Pons (tissue), 1 donor: ENCODE results near the gene ITPRIP.

ENCODE experiments used
- DNase-seq: peaks from one replicate; pipeline ENCODE4 v3.0.0-alpha.2; 2016; ENCODE audit warnings: low spot score

ITPRIP gene, protein sequence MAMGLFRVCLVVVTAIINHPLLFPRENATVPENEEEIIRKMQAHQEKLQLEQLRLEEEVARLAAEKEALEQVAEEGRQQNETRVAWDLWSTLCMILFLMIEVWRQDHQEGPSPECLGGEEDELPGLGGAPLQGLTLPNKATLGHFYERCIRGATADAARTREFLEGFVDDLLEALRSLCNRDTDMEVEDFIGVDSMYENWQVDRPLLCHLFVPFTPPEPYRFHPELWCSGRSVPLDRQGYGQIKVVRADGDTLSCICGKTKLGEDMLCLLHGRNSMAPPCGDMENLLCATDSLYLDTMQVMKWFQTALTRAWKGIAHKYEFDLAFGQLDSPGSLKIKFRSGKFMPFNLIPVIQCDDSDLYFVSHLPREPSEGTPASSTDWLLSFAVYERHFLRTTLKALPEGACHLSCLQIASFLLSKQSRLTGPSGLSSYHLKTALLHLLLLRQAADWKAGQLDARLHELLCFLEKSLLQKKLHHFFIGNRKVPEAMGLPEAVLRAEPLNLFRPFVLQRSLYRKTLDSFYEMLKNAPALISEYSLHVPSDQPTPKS

DNA sequence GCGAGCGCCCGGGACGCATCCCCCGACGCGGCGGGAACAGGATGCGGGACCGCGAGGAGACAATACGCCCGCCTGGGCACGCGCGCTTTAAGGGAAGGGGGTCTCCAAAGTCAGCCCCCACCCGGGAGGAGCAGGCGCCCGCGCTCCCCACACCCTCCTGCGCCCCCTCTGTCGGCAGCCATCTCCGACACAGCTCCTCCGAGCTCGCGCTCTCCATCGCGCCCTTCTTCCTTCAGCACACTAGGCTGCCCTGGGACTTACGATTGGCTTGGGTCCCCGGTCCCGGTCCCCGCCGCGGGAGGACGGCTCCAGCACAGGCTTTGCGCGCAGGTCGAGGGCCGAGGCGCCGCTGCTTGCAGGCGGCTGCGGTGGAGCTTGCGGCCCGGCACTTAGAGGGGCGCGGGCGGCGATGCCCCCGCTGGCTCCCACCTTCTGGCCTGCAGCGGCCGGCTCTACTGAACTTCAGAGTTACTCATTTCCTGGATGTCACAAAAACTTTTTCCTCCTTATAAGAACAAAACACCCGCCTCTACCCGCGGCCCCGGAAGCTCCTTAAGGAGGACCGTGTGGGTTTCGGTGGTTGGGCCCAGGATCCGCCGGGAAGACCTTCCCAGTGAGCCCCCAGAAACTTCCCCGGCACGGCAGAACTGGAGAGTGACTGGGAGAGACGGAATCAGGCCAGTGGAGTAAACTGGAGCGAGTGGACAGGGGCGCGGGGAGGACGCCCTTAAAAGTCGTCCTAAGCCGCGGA is at the start of gene ITPRIP:
TSS of gene ITPRIP (minus strand) at position 481 of the 751 bp plus-strand sequence. CDS start 22,414 bp downstream, outside the sequence.
- DNase-seq = peak; percentile 63

DNA sequence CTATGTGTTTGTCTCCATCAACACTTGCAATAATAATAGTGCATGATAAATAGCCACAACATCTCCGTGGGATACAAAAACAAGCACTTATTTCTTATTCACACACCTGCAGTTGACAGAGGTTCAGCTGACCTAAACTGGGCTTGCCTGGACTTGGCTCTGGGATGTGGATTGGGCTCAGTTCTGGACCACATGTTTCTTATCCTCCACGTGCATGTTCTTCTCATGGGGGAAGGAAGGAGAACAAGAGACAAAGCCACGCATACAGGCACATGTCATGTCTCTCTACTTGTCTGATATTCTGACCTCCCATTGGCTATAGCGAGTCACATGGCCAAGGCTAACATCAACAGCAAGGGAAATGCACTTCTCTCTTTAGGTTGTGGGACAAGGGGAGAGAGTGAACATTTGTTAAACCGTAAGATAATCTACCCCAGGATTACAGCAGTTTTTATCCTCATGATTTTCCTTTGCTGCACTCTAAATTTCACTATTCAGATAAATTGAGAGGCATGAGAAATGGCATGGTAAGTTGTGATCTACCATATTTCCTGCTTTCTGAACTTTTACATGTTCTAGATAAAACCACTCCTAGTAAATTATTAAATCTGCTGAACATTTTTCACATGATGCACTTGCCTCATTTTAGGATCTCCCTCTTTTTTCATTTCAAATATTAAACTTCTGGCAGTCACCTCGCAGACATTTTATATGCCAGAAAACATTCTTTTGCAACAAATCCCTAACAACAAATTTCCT is 49.0 kb upstream of the ITPRIP start:
- peak; percentile 1 for DNase-seq

DNA sequence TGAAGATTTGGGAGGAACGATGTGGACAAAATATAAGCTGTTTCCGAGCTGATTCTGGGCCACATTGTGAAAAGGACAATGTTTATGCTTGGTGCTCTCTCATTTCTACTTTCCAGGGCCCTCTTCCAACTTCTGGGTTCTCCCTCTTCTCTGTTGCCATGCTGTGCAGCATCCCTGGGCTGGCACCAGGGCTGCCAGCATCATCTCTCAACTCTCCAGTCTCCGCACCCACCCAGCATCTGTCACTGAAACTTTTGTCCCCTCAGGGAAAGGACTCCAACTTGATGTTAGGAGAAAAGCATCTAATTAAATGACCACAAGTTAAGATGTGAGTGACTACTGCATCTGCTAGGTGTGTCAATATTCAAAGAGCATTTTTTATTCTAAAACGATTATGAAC is 42.1 kb upstream of the ITPRIP start:
- no peak for DNase-seq

DNA sequence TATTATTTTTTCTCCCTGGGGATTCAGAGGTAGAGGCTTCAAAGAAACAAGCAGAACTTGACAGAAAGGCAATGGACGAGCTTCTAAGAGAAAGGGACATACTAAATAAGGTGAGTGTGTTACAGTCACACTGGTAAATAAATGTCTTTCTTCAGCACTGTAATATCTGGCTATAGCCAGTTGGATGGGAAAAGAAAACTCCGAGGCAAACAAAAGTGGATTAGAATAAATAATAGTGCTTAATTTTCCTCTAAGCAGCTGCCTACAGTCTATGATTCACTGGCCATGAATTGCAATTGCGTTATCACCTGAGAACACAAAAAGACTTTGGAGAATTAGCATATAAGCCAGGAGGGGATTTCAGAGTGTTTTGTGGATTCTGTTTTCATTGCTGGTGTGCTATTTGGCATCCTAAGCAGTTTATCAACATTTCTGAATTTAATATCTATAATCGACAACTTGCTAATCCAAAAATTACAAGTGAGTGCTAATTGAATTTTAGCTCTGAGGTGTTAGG is 38.6 kb upstream of the ITPRIP start:
- DNase-seq = no peak

DNA sequence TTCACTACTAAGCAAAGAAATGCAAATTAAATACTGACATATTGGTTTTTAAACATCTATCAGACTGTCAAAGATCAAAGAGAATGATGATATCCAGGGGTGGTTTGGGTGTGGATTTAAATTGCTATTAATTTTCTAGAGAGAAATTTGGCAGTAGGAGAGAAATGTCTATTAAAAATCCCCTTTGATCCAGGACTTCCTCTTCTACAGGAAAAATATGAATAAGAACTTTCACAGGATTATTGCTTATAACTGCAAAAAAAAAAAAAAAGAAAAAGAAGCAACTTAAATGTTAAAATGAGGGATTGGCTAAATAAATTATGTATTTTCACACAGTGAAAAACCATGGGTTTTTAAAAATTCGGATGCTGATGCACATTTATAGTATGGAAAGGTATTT is 36.3 kb upstream of the ITPRIP start:
- DNase-seq = no peak

DNA sequence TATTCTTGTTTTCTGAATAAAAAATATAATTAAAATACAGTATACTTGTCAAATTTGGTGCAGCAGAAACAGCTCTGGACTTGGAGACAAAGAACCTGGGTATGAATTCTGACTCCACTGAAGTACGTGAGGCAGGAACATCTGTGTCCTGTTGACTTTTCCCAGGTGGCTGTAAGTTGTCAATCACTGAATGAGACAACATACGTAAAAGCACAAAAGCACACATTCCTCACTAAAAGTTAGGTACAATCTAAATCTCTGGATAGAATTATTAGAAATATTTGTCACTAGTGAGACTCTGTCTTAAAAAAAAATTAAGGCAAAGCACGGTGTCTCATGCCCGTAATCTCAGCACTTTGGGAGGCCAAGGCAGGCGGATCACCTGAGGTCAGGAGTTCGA is 33.5 kb upstream of the ITPRIP start:
- no peak for DNase-seq

DNA sequence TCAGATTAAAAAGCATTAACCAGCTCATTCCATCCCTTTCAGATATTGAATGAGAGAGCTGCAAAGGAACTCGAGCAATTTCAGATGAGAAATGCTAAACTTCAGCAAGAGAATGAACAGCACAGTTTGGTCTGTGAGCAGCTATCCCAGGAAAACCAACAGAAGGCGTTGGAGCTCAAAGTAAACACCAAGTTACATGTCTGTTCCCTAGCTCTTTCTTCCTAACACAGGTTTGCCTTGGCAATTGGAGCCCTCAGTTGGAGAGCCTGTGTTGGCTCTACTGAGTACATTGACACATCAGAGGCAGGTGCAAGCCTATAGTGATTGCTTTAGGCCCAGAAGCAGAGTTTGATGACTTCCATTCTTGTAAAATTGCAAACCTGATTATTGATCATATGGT is 30.1 kb upstream of the ITPRIP start:
- DNase-seq = no peak

DNA sequence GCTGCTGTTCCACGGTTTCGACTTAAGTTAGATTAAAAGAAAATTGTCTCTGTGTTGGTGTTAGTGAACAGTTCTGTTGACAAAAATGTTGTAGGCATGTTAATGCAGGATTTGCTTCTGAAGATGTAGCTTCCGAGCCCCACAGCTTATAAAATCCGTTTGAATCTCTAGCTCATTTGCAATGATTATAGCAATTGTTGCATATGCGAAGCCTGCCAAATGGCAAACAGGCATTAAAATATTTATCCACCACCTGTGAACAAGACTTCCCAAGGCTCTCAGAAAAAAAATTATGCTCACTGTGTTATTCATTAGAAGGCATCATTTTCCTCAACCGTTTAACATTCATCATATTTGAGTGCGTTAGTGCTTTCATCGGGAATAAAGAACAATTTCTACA is 29.6 kb upstream of the ITPRIP start:
- DNase-seq = no peak

DNA sequence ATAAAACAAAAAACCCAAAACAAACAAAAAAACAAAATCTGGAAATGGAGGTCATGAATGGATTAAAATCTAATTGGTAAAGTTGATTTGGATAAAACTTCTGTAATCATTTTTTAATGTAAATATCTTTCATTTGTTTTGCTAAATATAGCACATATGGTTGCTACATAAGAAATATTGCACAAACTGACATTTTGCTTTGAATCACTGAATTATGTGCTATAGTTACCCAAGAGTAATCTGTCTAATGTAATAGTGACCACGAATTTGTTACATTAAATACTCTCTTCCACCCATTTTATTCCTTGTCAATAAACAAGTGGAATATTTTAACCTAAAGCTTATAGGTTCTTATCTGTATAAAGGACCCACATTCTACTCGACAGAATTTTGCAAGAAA is 21.5 kb upstream of the ITPRIP start:
- no peak for DNase-seq

DNA sequence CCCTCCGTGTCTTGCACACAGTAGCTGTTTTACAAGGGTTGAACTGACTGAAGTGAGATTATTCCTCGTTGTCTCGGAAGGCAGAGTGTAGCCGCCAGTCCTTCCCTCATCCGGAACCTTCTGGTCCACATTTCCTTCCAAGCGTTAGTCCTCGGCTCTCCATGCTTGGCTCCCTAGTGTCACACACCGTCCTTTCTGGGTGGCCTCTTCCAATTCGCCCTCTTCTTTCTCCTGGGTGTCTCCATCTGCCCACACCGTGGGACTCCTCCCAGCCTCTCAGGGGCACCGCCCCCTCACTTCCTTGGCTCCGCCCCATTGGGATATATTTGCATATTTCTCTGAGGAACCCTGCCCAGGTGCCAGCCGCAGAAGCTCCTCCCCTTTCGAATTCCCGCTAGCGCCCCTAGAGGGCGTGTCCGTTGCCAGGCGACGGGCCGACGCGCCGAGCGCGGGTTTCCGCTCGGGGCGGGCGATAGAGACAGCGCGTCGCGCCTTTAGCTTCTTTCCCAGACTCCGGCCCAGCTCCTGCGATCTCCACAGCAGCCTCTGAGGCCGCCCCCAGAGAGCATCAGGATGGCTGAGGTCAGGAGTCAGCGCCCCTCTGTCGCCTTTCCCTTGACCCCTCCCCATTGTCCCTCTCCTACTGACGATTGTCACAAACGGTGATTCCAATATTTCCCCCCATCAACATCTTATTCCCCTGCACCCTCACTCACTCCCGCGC is 15.2 kb upstream of the ITPRIP start, which contains the start of gene CFAP58:
TSS of gene CFAP58 (plus strand) at position 509 of the 724 bp plus-strand sequence. CDS start at position 574, 65 bp downstream.
- peak; percentile 87 for DNase-seq

DNA sequence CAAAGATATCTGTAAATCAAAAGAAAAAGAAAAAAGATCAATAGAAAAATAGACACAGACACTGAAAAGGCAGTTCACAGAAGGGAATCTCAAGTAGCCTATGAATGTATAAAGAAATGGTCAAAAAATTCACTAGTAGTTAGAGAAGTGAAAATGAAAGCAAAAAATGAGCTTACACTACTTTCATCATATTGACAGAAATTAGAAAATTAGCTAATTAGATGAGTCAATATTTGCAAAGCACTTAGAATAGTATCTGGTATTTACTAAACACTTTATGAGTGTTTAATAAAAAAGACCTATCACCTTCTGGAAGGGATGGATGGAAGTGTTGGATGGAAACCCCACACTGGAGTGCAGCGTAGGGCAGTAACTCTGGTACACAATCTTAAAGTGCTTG is 13.7 kb upstream of the ITPRIP start:
- no peak for DNase-seq

DNA sequence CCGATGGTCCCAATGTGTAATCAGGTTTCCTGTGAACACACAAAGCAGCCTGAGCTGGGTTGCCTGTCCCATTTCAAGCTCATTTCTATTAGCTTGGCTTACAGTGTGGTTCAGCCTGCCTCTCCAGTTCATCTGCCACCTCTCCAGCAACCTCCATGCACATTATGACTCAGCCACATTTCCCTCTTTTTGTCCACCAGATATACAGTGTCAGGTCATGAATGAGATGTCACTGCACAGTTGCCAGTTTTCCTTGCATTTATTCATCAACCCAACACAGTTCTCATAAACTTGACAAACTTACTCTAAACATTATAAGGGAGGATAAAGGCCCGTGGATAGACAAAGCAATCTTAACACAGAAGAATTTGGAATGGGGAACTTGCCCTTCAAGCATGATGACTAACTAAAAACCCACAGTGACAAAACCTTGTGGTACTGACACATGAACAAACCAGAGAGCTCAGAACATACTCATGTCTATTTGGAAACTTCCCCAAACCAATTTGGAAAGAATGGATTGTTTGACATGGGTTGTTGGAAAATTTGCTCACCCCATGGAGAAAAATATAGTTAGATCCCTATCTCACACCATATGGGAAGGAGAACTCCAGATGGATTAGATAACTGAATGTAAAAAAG is 12.9 kb upstream of the ITPRIP start:
- peak; percentile 67 for DNase-seq

DNA sequence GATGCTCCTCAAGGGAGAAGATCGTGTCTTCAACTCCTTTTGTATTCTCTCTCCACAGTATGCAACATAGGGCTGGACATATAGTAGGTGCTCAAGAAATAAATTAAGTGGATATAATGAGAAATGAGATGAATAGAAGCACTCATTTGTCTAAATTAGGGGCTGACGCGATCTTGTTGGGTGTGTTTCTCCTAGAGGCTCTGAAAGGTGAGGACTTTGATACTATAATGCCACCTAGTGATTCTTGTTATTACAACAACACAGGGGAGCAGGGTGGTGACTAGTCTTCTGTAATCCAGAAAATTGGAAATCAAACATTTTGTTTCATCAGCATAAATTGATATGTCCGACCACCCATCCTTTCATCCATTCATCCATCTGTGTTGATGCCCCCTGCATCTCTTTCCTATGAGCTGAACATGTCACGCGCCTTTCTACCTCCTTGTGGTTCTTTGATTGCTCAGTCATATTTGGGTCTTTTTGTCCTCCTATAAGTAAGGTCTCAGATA is 11.9 kb upstream of the ITPRIP start:
- DNase-seq = peak; percentile 89

DNA sequence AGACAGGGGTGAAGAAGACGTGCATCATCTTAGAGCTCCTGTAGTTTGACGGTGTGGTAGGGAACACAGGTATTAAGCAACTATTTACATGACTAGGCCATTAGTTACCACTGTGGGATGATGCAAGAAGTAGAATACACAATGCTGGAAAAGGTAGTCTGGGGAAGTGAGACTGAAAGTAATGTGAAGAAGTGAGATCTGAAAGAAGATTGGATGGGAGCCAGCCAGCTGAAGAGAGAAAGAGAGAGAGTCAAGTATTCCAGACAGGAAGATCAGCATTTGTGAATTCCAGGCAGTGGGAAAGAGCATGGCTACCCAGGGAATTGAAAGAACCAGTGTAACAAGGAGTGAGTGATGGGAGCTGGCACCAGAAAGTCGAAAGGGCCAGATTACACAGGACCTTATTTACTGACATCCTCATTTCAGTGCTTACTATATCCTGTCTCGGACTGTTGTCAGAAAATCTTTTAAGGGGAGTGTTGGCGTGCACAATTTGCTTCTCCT is 11.4 kb upstream of the ITPRIP start:
- DNase-seq = peak; percentile 82

DNA sequence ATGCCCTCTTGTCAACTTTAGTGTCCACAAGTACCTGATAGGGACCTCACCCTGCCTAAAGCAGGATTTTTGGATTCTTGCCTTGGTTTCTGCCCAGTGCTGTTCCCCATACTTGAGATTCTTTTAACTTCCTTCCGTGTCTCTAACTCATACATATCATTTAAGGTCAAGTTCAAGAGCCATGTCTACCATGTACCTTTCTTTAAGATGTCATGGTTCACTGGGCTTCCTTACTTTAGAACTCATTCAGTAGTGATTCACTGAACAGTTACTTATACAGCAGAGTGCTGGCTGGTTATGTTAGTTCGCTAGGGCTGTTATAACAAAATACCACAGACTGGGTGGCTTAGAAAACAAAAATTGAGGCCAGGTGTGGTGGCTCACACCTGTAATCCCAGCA is 10.3 kb upstream of the ITPRIP start:
- no peak for DNase-seq

DNA sequence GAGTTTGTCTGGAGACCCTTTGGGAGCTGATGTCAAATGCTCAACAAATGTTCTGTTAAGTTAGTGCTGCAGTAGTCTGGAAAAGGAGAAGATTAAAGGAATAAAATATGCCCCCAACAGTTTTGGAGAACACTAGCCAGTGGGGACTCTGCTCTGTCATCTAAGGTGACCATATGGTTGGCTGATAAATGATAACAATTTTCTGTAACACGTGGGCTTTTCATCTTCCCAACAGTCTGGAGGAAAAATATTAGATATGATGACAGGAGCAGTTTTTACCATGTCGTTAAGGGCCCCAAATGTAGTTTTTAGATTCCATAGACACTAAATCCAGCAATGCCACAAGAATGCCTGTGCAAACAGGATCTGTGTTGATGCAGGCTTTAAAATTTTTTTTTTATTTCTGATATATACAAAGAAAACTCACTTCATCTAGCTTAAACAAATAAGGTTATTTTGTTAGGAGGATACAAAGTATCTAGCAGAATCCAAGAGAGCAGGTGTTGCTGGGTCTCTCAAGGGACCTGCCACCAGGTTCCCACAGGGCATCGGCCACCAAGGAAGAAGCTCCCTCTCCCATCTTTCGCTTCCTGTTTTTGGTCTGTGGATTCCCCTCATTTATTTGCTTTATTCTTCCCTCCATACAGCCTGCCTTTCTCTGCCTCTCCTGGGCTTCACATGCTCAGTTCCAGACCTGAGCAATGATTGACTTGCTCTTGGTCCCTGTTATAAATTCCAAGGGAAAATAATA is 9.2 kb upstream of the ITPRIP start:
- DNase-seq = no peak

DNA sequence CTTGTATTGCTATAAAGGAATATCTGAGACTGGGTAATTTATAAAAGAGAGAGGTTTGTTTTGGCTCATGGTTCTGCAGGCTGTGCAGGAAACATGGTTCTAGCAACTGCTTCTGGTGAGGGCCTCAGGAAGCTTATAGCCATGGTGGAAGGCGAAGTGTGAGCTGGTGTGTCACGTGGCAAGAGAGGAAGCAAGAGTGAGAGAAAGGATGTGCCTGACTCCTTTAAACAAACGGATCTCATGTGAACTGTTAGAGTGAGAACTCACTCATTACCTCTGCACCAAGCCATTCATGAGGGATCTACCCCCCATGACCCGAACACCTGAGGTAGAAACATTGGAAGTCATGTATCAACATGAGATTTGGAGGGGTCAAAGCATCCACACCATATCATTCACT is 7.7 kb upstream of the ITPRIP start:
- no peak for DNase-seq

DNA sequence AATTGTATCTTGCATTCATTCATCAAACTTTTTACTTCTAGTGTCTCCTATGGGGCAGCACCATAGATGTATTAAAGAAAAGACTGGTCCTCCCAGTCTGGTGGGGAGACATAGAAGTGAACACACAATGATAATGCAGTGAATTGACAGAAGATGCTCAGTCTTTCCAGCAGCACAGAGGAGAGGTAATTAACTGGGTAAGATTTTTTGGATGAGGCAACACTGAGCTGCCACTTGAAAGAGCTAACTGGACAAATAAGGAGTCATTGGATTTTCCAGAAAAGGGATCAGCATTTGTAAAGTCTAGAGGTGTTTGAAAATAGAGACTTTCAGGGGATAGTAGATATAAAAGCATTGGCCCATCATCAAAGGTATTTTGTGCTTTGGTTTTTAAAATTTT is 7.2 kb upstream of the ITPRIP start:
- no peak for DNase-seq

DNA sequence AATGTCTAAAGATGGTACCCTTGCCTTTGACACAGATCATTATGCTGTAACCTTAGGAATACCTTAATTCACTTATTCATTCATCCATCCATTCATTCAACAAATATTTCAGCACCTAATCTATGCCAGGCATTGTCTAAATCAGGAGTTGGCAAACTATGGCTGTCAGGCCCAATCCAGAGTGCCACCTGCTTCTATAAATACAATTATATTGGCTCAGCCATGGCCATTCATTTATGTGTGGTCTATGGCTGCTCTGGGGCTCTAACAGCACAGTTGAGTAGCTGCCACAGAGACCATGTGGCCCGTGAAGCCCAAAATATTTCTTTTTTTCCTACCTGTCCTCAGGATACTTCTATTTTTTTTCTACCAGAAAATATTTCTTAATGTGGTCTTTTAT is 6.0 kb upstream of the ITPRIP start:
- DNase-seq = no peak

DNA sequence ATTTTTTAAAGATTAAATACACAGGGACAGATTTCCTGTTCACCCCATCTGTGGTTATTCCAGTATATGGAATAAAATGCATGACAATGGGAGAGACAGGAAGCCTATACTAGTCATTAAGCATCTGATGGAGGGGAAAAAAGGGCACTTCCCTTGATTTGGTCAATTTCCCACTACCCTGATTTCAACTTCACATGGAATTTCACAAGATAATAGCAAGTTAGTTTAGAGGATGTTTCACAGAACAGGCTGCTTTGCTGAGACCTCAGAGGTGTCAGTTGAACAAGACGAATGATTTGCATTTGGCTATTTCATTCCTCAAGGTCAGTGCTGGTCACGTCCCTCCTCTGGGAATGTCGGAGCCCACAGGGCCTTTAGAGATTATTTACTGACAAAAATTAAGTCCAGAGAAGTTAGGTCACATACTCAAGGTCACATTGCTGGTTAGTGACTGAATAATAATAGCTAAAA is 4.7 kb upstream of the ITPRIP start:
- DNase-seq = no peak
